NOMO-1 treated with DMSO at 0.1 percent for 48 hours (cell line): ENCODE data around the gene SZT2.

ENCODE experiments used
- DNase-seq: peaks from one replicate; lab custom pipeline; 2025; ENCODE audit not compliant: unreplicated experiment; lab: John Stamatoyannopoulos, UW

The SZT2 gene

DNA sequence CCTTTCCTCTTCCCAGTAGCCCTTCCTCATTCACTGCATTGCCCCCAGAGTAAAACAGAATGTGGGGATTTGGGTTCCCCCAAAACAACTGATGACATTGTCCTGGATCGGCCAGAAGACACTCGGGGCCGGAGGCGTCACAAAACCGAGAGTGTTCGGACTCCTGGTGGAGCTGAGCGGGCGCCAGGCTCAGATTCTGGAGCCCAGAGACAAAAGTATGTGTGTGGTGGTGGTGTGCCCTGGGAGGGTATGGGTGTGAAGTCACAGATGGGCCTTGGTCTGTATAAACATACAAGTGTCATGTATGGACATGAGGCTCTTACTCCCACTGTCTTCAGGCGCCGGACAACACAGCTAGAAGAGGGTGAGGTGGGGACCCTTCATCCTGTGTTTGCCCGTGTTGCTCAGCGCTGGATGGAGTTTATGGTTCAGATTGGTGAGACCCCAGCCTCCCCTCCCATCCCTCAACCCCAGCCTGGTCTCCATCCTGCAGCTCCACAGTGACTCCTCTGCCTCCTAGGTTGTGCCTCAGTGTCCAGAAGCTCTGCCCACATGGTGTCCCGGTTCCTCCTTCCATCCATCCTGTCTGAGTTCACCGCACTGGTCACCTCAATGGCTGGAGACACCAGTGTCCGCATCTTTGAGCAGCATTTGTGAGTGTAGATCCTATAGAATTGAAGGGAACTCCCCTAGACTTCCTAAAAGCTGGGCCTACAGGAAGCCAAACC is 51.6 kb downstream of the SZT2 start:
- DNase-seq = no peak

DNA sequence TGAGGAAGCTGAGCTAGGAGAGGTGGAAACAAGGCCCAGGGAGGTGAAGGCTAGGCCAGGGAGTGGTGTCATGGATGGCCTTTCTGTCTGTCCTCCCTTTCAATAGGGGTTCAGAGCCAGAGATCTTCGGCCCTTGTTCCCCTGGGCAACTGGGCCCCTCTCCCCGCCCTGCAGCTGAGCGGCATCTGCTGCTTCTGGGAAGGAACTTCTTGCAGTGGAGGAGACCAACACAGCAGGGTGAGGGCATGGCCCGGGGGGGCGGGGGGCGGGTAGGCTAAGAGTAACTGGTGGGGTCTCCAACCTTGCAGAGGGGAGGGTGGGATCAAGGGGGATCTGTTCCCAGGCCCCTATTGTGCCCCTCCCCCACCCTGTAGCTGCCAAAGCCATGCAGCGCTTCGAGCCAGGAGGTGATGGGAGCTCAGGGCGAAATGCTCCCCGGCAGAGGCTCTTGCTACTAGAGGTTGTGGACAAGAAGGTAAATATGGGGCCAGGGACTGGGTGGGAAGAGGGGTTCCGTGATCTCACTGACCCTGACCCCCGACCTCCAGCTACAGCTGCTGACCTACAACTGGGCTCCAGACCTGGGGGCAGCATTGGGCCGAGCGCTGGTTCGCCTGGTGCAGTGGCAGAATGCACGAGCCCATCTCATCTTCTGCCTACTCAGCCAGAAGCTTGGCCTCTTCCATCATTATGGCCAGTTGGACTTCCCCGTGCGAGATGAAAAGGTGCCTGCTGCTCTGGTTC is 52.4 kb downstream of the SZT2 start:
- no peak for DNase-seq

DNA sequence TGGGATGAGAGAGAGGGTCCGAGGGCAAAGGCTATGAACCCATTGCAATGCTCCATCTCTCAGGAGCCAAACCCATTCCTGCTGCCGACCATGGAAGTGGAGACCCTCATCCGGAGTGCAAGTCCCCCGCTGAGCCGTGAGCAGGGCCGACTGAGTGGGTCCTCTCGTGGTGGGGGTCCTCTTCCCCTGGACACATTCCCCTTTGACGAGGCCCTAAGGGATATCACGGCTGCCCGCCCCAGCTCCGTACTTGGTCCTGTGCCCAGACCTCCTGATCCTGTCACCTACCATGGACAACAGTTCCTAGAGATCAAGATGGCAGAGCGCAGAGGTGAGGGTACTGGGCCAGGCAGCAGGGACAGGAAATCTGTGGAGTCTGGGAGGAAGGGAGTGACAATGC is 53.1 kb downstream of the SZT2 start:
- DNase-seq = no peak

DNA sequence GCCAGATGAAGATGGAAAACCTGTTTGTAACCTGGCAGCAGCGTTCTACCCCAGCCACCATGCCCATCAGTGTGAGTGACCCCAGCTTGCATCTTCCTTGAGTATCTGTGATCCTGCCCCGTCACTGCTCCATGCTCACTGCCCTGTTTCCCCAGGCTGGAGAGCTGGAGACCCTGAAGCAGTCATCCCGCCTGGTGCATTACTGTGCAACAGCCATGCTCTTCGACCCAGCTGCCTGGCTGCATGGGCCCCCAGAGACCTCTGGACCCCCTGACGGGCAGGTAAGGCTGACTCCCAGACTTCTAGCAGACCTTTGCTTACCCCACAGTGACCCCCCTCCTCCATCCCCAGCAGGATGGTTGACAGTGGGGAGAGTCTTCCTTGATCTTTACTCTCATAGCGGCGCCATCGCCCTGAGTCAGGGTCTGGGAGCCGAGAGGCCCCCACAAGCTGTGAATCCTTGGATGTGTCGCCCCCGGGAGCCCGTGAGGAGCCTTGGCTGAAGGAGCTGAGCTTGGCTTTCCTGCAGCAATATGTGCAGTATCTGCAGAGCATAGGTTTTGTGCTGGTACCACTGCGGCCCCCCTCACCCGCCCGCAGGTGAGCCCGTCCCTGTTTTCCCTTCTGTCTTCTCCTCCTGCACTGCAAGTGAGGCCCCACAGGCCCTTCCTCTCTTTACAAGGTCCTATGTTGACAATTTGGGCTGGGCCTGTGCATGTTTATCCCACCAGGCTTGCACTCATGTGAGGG is 53.7 kb downstream of the SZT2 start:
- no peak for DNase-seq

DNA sequence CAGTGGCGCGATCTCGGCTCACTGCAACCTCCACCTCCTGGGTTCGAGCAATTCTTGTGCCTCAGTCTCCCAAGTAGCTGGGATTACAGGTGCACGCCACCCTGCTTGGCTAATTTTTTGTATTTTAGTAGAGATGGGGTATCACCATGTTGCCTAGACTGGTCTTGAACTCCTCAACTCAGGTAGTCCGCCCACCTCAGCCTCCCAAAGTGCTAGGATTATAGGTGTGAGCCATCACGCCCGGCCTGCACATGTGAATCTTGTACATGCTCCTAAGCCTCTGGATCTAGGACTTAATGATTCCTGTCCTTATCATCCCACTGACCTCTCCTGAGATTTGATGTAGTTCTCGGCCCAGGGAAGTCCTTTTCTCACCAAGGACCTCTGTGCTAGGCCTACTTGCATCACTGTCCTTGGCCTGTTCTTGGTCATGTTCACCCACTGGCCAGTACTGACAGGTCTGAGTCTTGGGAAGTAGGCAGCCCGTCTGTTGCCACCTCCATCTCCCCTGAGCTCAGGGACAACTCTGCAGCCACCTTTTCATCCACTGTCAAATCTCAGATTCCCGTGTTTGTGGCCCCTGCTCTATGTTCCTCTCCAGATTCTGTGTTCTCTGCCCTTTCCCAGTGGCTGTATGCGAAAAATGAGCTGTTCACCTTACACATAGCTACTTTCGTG is 54.6 kb downstream of the SZT2 start:
- DNase-seq = no peak

GRCh38 chr1:43444836-43445235 is 55.1 kb downstream of the SZT2 start:
- DNase-seq = no peak

DNA sequence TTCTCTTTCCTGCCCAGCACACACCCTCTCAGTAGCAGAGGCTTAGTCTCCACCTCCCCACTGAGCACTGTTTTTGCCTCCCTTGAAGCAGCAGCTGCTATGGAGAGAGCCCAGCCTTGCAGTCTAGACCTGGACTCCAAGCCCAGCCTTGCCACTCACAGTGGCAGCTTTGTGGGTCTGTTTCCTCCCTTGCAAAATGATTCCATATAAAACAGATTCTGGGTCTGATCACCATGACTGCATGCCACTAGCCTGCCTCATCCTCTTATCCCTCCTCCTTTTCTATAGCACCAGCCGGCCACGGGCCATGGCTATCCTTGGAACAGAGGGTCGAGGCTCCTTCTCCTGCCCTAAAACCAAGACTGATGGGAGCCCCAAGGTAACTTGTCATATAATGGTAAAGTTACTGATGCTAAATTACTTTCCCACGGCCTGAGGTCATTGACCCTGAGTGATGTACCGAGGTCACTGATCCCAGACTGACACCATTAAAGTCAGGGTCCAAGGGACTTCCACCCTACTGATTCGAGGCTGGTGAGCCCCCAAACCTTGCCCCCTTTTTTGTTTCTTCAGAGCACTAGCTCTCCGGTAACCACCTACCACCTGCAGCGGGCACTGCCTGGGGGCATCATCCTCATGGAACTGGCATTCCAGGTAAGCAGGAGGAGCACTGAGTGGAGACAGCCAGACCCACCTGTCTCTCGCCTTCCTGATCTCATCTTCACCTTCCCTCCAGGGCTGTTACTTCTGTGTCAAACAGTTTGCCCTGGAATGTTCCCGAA is 56.1 kb downstream of the SZT2 start:
- DNase-seq = no peak

- DNase-seq = no peak
These were observed 56.7 kb downstream of the SZT2 start for GRCh38 chr1:43446388-43446740.

DNA sequence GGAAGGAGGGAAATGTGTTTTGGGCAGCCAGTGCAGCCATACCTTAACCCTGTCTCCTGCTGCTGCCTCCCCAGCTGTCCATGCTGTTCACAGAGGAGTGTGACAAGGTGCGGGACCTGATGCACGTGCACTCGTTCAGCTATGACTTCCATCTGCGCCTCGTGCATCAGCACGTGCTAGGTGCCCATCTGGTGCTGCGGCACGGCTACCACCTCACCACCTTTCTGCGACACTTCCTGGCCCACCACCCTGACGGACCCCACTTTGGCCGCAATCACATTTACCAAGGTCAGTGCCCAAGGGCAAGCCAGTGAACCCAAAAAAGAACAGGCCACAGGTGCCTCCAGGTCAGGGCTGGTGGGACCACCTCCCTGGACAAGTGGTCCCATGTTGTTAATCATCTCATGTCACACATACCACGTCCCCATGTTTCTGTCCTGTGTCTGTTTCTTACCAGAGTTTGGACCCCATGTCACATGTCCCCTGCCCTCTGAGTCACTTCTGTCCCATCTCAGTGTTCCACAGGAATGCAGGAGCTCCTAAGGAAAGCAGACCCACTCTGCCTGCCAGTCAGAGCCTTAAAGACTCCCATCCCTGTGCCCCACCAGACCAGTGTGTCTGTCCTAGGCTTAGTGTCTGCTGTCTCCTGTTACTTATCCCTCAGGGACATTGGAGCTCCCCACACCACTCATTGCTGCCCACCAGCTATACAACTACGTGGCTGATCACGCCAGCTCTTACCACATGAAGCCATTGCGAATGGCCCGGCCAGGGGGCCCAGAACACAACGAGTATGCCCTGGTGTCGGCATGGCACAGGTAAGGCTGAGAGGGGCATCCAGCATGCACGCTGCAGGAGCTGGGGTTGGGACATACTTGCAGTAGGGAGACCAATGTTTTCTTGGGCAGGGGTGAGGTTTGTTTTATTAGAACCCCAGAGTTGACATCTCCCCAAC is 57.5 kb downstream of the SZT2 start:
- no peak for DNase-seq

DNA sequence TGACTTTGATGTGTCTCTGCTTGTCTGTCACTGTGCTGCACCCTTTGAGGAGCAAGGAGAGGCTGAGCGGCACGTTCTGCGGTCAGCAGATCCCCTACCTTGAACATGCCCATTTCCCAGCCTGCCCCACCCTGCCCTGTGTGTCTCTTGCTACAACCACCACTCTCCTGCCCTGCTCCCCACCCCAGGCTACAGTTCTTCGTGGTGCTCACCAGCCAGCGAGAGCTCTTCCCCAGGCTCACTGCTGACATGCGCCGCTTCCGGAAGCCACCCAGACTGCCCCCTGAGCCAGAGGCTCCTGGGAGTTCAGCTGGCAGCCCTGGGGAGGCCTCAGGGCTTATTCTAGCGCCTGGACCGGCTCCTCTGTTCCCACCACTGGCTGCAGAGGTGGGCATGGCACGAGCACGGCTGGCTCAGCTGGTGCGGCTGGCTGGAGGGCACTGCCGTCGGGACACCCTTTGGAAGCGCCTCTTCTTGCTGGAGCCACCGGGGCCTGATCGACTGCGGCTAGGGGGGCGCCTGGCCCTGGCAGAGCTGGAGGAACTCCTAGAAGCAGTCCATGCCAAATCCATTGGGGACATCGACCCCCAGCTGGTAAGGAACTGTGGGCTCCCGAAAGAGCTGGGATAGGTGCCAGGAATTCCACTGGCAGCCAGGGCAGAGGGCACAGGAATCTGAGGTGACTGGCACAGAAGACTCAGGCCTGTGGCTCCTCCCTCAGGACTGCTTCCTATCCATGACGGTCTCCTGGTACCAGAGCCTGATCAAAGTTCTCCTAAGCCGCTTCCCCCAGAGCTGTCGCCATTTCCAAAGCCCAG is 58.4 kb downstream of the SZT2 start:
- no peak for DNase-seq

- DNase-seq = no peak
These were observed 59.4 kb downstream of the SZT2 start for GRCh38 chr1:43448955-43449707.

DNA sequence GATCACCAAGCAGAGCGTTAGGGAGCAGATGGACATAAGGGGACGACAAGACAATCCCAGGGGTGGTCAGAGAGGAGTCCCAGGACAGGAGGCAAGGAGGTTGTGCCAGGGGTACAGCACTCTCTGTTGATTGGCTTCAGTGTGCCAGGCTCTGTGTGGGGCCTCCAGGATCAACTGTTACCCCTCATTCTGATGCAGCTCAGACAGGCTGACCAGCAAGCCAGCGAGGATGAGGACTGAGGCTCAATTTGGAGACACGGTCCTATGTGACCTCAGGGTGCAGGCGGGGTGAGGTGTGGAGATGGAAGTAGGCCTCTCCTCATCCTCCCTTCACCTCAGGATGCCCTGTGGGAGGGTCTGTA is 60.0 kb downstream of the SZT2 start:
- DNase-seq = no peak

GRCh38 chr1:43450251-43450941 is 60.7 kb downstream of the SZT2 start:
- no peak for DNase-seq

- DNase-seq = no peak
These were observed 61.5 kb downstream of the SZT2 start for GRCh38 chr1:43451157-43451591.

GRCh38 chr1:43451701-43452532 is 62.2 kb downstream of the SZT2 start:
- no peak for DNase-seq

DNA sequence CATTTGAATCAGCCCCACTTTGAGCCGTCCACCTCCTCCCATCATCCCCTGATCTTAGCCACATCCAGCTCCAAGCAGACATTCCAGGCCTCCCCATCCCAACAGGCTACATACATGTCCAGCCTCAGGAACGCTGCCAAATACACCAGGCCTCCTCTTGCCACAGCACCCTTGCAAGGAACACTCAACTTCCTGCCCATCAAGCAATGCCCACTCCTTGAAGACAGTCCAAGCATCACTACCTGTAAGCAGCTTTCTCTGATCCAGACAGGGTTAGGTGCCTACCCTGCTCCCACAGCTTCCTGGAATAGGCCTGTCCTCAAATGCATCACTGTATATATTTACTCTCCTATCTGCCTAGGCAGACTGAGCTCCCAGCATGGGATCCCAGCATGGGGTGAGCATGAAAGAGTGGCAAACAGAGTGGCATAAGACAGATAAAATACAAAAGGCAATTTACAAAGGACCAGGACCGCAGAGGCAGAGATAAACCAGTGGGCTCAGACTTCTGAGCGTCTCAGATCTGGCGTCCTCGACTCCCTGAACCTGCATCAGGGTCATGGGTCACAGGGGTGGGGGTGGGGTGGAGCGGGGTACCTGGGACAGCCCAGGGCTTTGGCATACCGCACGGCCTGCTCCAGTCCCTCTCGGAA is 63.2 kb downstream of the SZT2 start:
- DNase-seq = no peak
